Measurements from ENCODE around the gene ZKSCAN1.
"Not testable (repeated sequence)": the region's sequence is repeated elsewhere in the genome, so short reads cannot be mapped to it uniquely, and the experiment has no call there.

The ZKSCAN1 gene

DNA sequence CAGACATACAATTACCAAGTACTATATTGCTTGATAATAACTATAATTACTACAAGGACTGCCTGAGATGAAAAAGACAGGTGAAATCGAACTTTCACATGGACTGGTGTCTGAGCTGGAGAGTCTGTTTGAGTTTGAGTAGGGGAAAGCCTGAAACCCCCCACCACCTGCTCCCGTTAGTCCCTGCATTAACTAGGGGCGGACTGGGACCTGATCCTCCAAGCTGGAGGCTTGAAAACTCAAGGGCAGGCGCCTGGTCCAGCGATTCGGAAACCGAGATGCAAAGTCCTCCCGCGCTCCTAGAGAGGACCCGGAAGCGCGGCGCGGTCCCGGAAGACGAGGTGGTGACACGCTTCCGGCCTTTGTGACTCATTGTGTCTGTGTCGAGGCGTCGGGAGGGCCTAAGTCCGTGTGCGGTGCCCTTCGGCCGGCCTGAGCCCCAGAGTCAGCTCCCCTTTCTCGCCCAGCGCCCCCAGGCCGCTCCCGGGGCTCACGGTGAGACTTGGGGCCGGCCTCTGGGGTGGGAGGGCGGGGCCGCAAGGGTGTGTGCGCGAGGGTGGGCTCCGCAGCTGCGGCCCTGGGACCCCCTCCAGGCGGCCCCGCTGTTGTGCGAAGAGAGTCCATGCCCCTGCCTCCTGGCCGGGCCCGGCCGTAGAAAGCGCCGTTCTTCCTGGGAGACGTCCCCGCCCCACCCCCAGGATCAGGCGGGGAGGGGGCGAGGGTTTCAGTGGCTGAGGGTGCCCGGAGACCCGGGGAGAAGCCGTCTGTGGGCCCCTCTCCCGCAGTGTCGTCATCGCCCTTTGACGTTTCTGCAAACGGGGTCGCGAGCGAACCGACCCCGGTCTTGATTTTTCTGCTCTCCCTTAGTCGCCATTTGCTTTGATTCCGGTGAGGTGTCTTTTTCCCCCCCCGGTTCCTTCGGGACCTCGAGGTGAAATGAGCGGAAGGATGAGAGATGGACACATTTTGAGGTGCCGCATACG, at the start of gene ZKSCAN1:
TSS of gene ZKSCAN1 (plus strand) at position 365 of the 983 bp plus-strand sequence. CDS start 7,911 bp downstream, outside the sequence.
- DNase-seq: peak; percentile 87

DNA sequence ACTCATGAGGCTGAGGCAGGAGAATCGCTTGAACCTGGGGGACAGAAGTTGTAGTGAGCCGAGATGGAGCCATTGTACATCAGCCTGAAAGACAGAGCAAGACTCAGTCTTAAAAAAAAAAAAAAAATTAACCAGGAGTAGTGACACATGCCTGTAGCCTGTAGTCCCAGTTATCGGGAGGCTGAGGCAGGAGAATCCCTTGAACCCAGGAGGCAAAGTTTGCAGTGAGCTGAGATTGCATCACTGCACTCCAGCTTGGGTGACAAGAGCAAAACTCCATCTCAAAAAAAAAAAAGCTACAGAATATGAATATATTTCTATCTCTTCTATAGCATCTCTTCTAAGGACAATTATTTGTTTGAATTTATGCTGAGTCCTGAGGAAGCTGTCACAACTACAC, 46.1 kb upstream of the ZKSCAN1 start:
- no peak for DNase-seq

DNA sequence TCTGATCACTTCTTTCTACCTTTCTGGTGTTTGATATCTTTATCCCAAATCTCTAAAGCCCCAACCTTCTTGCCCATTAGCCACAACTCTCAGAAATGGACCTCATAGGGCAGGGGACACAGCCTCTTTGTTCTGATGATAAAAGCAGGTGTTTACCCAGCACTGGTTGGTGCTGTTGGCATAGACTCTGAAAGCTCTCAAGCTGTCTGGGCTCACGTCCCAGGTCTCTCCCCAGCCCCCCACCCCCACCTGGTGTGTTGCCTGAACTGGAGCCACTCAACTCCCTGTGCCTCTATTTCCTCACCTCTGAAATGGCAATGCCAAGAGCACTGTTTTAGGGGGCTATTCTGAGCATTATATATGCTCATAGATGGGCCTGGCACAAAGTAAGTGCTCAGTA, 45.6 kb upstream of the ZKSCAN1 start:
- not testable (repeated sequence) for DNase-seq

DNA sequence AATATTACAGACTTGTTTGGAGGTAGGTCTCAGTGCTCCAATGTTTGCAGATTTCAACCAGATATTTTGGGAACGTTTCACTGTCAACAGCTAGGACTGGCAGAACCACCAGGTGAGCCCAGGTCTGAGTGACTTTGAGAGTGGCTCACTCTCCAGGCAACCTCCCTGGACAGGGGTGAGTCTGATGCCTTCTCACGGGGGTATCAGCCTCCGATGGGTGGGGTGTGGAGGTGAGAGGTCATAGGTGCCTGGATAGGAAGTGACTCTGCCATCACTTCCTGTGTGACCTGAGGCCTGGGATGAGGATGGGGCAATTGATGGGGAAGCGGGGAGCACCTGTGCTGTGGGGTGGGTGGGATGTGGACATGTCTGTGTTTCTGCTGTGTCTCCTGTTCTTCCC, 44.2 kb upstream of the ZKSCAN1 start:
- DNase-seq: no peak

DNA sequence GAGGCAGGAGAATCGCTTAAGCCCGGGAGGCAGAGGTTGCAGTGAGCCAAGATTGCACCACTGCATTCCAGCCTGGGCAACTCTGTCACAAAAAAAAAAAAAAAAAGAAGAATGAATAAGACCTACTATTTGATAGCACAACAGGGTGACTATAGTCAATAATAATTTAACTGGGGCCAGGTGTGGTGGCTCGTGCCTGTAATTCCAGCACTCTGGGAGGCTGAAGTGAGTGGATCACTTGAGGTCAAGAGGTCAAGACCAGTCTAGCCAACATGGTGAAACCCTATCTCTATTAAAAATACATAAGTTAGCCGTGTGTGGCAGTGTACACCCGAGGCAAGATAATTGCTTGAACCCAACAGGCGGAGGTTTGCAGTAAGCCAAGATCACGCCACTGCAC, 41.6 kb upstream of the ZKSCAN1 start:
- DNase-seq: not testable (repeated sequence)

DNA sequence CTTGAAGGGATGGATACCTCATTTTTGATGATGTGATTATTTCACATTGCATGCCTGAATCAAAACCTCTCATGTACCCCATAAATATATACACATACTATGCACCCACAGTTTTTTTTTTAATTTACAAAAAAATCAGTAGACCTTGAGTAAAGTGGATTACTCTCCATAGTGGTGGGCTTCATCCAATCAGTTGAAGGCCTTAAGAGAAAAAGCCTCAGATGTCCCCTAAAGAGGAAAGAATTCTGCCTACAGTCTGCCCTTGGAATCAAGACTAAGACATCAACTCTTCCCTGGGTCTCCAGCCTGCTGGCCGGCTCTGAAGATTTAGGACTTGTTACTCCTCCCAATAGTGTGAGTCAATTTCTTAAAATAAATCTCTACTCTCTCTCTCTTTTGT, 40.7 kb upstream of the ZKSCAN1 start:
- DNase-seq: no peak

DNA sequence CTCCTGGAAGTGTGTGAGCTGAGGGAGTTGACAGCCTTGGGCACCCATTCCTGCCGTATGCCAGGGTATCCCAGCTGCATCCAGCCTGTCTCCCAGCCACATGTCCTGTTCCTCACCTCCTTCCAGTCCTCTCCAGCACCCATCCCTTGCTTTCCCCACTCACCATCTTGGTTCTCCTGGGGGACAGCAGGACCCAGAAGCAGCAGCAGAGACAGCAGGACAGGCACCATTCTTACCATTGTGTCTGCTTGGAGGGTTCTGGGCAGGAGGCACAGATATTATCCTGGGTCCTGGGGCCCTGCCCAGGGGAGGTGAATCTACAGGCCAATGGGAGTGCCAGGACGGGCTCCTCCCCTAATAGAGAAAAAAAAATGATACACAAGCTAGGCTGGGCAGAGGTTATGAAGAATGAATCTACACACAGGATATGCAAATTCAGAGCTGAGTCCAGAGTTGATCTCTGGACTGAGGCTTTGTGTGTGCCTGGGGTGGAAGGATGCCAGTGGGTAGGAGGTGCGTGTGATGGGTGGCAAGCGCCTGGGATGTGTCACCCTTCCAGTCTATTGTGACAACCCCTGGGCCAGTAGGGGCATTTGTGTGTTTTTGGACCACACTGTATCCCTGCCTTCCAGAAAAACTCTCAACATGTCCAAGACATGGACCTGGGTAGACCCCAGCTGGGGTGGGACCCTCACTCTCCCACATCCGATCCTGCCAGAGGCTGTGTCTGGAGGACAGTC, 39.4 kb upstream of the ZKSCAN1 start, which contains the start of gene AZGP1:
TSS of gene AZGP1 (minus strand) at position 250 of the 740 bp plus-strand sequence. CDS start at position 239, 11 bp downstream.
- DNase-seq: no peak

DNA sequence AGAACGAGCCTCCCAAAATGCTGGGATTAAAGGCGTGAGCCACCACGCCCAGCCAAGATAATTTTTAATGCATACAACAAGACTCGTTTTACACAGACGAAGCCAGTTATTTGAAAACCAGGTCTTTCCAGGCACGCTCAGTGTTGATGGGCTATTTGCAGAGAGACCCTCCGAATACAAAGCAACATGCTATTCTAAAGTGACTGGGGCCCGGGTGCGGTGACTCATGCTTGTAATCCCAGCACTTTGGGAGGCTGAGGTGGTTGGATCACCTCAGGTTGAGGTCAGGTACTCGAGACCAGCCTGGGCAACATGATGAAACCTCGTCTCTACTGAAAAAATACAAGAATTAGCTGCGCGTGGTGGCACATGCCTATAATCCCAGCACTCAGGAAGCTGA, 38.8 kb upstream of the ZKSCAN1 start:
- no peak for DNase-seq

DNA sequence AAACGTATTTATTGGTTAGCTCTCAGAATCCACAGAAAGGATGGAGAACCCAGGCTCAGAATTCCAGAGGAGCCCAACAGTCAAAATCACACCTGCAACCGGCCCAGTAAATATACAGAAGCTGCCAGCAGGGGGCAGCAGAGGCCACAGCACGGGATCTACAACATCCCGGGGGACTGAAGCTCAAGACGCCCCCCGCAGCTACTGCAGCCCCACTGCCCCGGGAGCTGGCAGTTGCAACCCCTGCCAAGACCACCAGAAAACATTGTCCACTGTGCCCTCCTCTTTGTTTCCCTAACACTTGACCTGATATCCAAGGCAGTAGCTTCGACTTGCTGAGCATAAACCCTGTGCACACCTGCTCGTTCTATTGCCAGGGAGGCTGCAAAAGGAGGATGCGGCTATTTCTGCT, 35.6 kb upstream of the ZKSCAN1 start:
- DNase-seq: peak; percentile 56

DNA sequence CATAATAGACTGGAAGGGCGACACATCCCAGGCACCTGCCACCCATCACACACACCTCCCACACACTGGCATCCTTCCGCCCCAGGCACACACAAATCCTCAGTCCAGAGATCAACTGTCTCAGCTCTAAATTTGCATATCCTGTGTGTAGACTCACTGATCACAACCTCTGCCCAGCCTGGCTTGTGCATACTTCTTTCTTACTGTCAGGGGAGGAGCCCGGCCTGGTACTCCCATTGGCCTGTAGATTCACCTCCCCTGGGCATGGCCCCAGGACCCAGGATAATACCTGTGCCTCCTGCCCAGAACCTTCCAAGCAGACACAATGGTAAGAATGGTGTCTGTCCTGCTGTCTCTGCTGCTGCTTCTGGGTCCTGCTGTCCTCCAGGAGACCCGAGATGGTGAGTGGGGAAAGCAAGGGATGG, 34.9 kb upstream of the ZKSCAN1 start:
- not testable (repeated sequence) for DNase-seq

DNA sequence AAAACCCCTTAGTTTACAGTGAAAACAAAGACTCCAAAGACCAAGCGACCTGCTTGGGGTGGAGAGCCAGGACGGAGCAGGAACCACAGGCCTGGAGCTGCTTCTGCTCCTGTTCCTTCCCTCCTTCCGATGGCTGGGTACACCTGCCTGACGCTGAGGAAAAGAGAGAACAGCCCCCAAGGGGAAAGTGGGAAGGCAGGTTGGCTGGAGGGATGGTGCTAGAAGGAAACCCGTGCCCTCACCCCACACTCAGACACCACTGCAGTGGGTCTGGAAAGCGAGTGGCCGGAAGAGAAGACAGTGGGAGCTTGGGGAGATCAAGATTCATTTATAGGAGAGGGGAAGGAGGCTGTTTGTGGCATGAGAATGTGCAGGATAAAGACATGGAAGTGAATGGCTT, 34.3 kb upstream of the ZKSCAN1 start:
- not testable (repeated sequence) for DNase-seq

DNA sequence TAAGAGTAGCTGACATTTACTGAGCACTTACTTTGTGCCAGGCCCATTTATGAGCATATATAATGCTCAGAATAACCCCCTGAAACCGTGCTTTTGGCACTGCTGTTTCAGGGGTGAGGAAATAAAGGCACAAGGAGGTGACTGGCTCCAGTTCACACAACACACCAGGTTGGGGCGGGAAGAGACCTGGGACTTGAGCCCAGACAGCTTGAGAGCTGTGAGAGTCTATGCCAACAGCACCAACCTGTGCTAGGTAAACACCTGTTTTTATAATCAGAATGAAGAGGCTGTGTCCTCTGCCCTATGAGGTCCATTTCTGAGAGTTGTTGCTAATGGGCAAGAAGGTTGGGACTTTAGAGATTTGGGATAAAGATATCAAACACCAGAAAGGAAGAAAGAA, 30.8 kb upstream of the ZKSCAN1 start:
- no peak for DNase-seq

DNA sequence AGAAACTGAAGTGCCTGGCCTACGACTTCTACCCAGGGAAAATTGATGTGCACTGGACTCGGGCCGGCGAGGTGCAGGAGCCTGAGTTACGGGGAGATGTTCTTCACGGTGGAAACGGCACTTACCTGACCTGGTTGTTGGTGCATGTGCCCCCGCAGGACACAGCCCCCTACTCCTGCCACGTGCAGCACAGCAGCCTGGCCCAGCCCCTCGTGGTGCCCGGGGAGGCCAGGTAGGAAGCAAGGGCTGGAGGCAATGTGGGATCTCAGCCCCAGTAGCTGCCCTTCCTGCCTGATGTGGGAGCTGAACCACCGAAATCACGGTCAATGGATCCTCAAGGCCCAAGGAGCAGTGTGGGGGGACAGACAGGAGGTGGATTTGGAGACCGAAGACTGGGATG, 28.1 kb upstream of the ZKSCAN1 start:
- DNase-seq: not testable (repeated sequence)

DNA sequence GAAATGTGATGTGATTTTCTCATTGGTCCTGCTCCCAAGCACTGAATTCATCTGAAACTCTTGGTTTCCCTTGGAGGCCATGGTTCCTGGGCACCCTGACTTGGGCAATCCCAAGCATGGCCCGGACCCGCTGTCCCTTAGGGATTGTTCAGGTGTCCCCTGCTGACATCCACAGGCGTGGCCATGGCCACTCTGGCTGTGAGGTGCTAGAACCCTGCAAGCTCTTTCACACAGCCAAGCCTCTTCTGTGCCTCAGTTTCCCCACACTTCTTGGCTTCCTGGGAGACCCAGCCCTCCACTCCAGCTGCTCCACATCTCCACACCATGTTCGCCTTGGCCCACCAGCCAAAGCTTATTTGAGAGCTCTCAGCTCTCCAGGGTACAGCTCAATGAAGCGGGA, 27.6 kb upstream of the ZKSCAN1 start:
- DNase-seq: no peak

DNA sequence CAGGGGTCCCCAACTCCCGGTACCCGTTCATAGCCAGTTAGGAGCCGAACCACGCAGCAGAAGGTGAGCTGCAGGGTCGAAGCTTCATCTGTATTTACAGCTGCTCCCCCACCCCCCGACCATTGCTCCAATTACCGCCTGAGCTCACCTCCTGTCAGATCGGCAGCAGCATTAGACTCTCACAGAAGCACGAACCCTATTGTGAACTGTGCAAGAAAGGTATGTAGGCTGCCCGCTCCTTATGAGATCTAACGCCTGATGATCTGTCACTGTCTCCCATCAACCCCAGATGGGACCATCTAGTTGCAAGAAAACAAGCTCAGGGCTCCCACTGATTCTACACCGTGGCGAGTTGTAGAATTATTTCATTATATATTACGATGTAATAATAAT, 24.9 kb upstream of the ZKSCAN1 start:
- DNase-seq: no peak

DNA sequence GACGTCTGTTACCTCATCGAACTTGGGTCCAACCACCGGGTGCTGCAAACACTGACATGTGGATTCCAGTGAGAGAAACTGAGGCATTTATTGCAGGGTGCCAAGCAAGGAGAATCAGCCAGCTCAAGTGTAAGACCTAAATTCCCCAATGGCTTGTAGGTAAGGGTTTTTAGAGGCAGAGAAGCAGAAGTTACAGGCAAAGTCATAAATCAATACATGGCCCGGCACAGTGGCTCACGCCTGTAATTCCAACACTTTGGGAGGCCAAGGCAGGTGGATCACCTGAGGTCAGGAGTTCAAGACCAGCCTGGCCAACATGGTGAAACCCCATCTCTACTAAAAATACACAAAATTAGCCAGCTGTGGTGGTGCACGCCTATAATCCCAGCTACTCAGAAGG, 23.9 kb upstream of the ZKSCAN1 start:
- not testable (repeated sequence) for DNase-seq

DNA sequence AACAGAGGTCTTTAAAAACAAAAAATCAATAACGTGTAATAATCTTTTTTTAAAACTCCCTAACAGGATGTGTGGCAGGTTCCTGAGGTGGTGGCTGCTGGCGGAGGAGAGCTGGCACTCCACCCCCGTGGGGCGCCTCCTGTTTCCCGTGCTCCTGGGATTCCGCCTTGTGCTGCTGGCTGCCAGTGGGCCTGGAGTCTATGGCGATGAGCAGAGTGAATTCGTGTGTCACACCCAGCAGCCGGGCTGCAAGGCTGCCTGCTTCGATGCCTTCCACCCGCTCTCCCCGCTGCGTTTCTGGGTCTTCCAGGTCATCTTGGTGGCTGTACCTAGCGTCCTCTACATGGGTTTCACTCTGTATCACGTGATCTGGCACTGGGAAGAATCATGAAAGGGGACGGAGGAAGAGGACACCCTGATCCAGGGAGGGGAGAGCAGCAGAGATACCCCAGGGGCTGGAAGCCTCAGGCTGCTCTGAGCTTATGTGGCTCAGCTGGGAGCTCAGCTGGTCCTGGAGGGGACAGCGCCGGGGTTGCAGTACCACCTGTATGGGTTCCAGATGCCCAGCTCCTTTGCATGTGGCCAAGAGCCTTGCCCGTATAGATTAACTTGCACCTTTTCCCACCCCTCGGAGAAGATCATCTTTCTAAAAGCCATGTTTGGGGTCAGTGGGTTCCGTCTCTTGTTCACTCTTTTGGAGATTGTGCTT, 22.9 kb upstream of the ZKSCAN1 start:
- no peak for DNase-seq

DNA sequence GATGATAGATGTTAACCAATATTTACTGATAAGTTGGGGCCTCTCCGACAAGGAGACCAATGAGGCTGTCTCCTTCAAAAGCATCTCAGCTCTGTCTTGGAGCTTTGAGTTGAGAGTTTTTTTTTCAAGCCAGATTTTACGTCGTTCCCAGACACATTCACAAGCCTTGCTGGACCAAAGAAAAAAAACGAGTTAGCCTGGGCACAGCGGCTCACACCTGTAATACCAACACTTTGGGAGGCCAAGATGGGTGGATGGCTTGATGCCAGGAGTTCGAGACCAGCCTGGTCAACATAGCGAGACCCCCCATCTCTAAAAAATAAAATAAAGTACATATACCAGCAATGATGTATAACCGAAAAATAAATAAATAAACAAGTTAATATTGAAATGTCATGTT, 20.6 kb upstream of the ZKSCAN1 start:
- no peak for DNase-seq

DNA sequence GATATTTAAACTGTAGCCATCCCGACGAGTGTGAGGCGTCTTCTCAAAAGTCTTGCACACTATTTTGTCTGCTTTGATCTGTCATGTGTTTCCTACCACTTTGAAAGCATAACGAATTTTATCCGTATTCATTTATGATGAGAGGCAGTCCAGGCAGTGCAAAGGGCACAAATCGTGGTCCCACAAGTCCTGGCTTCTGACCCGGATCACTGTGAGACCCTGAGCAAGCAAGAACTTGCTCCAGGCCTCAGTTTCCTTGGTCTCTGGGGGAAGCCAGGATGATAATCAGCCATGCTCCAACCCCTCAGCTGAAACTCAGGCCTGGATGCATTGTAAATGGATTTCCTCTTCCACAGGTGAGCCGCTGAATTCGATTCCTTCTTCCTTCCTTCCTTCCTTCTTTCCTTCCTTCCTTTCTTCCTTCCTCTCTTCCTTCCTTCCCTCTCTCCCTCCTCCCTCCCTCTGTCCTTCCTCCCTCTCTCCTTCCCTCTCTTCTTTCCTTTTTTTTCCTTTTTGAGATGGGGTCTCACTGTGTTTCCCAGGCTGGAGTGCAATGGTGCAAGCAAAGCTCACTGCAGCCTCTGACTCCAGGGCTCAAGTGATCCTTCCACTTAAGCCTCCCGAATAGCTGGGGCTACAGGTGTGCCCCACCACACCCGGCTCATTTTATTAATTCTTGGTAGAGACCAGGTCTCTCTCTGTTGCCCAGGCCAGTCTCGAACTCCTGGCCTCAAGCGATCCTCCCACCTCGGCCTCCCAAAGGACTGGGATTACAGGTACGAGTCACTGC, 18.4 kb upstream of the ZKSCAN1 start:
- DNase-seq: no peak

DNA sequence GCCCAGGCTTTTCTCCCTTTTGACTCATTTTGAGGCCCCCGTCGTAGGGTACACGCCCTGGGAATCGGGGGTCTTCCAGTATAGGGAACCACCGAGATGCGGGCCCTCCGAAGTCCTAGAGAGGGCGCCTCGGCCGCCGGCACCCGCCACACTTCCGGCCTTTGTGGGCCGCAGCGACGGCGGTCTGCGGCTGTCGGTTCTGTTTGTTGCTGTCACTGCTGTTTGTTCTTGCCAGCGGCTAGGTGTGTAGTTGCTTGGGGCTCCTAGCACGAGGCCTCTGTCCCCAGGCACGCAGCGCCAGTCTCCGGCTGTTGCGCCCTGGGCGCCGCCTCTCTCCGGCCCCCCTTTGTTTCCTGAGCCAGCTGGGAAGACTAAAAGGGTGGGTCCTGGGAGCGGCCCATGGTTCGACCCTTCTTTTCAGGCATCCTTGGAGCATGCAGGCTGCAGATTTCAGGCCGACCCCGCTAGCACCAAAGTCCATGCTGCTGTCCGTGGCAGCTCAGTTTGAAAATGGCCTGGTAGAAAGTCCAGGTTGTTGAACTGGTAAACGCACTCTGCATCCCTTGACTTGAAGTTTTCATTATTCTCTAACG, 17.8 kb upstream of the ZKSCAN1 start:
- DNase-seq: peak; percentile 78

DNA sequence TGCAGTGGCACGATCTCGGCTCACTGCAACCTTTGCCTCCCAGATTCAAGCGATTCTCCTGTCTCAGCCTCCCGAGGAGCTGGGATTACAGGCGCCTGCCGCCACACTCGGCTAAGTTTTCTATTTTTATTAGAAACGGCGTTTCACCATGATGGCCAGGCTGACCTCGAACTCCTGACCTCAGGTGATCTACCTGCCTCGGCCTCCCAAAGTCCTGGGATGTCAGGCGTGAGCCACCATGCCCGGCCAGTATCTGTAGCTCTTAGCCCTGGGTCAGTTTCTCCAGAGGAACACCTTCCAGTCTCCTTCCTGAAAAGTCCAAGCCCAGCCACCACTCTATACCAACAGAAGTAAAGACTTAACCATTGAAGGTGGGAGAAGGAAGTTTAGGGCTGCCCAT, 15.2 kb upstream of the ZKSCAN1 start:
- DNase-seq: no peak
